ENCODE data around the gene HSPA8. TPM values are rescaled to one million over a fixed set of nuclear protein-coding genes. Genes with fewer than 3 reads are reported as not detected.
A peak's percentile ranks its signal among the peaks of the same experiment; 100 is the strongest.

Gene HSPA8
- total and polyA plus RNA-seq, 11 donors = 58.9 to 2,193 (median 1,101) TPM

DNA sequence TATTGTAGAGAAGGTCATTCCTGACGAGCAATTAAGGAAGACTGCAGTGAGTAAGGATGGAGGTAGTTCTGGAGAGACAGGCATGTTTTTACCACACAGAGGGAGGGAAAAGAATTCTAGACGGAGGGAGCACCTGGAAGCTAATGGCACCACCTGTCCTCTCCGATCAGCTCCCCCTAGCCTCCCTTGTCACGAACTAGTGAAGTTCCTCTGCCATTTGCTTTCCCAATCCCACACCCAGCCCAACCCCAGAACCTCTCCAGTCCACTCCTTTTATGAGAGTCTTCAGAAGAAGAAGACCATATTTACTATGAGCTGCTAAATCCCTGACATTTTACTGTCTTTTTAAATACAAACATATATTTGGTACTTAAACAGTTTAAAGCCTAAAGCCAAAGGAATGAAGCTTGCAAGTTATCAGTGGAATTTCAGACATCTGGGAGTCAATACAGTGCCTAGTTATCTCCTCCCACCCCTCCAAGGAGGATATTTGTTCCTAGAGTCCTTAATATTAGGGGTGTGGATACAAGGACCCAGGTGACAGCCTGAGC is 46.1 kb upstream of the HSPA8 start:
- Histone ChIP-seq H3K27ac (peak overlapping the region in 1 of 12 donors; percentile 17), H3K4me3 (no peak overlapping the region), H3K27me3 (no peaks in the 10 kb centered on the region), H3K36me3 (no peaks in the 10 kb centered on the region), H3K9me3 (no peaks in the 10 kb centered on the region), H3K4me1 (peaks cover 0 to 21% (median 13%) of the 10 kb centered on the region in 12 donors)
- no peak for ATAC-seq
- TF ChIP-seq, protein P1, sequence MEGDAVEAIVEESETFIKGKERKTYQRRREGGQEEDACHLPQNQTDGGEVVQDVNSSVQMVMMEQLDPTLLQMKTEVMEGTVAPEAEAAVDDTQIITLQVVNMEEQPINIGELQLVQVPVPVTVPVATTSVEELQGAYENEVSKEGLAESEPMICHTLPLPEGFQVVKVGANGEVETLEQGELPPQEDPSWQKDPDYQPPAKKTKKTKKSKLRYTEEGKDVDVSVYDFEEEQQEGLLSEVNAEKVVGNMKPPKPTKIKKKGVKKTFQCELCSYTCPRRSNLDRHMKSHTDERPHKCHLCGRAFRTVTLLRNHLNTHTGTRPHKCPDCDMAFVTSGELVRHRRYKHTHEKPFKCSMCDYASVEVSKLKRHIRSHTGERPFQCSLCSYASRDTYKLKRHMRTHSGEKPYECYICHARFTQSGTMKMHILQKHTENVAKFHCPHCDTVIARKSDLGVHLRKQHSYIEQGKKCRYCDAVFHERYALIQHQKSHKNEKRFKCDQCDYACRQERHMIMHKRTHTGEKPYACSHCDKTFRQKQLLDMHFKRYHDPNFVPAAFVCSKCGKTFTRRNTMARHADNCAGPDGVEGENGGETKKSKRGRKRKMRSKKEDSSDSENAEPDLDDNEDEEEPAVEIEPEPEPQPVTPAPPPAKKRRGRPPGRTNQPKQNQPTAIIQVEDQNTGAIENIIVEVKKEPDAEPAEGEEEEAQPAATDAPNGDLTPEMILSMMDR (IDR thresholded peaks at IDR 0.05) = no peak
- TF ChIP-seq POLR2A (IDR thresholded peaks at IDR 0.05) = no peak
- DNase-seq = no peak
- WGBS, 4 donors = 86 to 96% (median 89%) methylated on average over 4 of the region's 4 CpGs
- intact Hi-C loops (cut with DNase I) = loop anchor here in 4 of 10 donors (10.0 kb wide), 2 partner anchors 367 to 377 kb away; no protein-coding TSS in a partner anchor

DNA sequence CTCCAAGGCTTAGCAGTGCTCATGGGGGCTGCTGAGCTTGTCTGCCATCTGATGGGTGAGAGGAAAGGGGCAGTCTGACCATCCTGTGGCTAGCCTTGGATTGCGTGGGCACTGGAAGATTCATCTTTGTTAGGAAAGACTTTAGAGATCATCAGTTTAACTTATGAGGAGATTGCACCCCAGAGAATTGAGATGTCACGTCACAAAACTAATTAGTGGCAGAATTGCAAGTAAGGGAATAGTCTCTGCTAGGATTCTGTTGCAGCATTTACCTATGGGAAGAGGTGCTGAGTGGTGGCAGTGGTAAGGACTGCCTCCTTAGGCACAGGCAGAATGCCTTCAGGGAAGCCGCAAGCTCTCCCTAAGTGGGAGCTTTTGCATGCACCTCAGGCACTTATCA is 42.8 kb upstream of the HSPA8 start:
- no peaks in the 10 kb centered on the region for H3K9me3 ChIP-seq
- peak overlapping the region in 1 of 12 donors; percentile 71 for H3K27ac ChIP-seq
- TF ChIP-seq, protein P1 (IDR thresholded peaks at IDR 0.05) = no peak
- TF ChIP-seq POLR2A (IDR thresholded peaks at IDR 0.05) = no peak
- DNase-seq (no peak), ATAC-seq (no peak)
- peaks cover 0 to 42% (median 21%) of the 10 kb centered on the region in 12 donors for H3K4me1 ChIP-seq
- H3K27me3 ChIP-seq = no peaks in the 10 kb centered on the region
- intact Hi-C loops (cut with DNase I) = loop anchor here in 7 of 10 donors (5.0 to 10.0 kb wide), 5 partner anchors 42 to 608 kb away; partner anchors contain the start of gene HSPA8 (in 2 of the 7)
- WGBS, 4 donors = 94 to 98% (median 95%) methylated on average over 3 of the region's 3 CpGs
- H3K36me3 ChIP-seq = no peaks in the 10 kb centered on the region
- no peak overlapping the region for H3K4me3 ChIP-seq

DNA sequence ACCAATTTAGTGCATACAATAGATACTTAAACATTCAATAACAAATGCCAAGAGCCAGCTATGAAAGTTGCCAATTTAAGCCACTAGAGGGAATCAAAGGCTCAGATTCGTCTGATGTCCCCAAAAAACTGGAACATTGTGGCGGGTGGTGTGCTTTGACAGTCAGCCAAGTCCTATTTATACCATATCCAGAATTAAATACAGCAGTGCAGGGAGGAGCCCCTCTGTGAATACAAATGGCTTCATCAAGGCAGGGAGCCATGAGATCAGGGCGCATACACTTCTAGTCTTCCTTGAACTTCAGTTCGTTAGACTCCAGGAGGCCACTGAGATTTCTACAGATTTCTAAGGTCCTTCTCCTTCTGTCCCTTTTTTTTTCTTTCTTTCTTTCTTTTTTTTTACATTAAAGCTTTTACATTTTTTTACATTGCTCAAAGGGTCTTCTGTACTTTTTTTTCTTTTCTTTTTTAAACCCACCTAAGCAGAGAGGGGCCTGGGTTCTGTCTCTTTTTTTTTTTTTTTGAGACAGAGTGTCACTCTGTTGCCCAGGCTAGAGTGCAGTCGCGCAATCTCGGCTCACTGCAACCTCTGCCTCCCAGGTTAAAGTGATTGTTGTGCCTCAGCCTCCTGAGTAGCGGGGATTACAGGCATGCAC is 41.5 kb upstream of the HSPA8 start:
- Histone ChIP-seq H3K4me3 (peak overlapping the region in 1 of 12 donors; percentile 5), H3K4me1 (peaks cover 0 to 43% (median 21%) of the 10 kb centered on the region in 12 donors), H3K36me3 (no peaks in the 10 kb centered on the region), H3K27ac (peak overlapping the region; percentile 18 to 72 (median 58)), H3K27me3 (no peaks in the 10 kb centered on the region), H3K9me3 (no peaks in the 10 kb centered on the region)
- no peak for TF ChIP-seq POLR2A (IDR thresholded peaks at IDR 0.05)
- TF ChIP-seq, protein P1 (IDR thresholded peaks at IDR 0.05) = peak; percentile 51 to 77 (median 66)
- DNase-seq = peak in 4 of 5 donors; percentile 54 to 75 (median 72)
- WGBS, 4 donors = 44 to 50% (median 45%) methylated on average over 8 of the region's 8 CpGs
- intact Hi-C loops (cut with DNase I) = loop anchor here in 8 of 10 donors (2.0 to 10.0 kb wide), 6 partner anchors 41 to 609 kb away; partner anchors contain the start of gene HSPA8 (in 2 of the 8)
- ATAC-seq = peak; percentile 83 to 94 (median 88)

Data from heart left ventricle (tissue), 16 donors.